AML-193 (cell line): ENCODE measurements around the gene STOM.

Experiments used
- DNase-seq, 2 experiments: peaks; one replicate each; lab custom pipeline; 2025; lab: John Stamatoyannopoulos, UW

The STOM gene

DNA sequence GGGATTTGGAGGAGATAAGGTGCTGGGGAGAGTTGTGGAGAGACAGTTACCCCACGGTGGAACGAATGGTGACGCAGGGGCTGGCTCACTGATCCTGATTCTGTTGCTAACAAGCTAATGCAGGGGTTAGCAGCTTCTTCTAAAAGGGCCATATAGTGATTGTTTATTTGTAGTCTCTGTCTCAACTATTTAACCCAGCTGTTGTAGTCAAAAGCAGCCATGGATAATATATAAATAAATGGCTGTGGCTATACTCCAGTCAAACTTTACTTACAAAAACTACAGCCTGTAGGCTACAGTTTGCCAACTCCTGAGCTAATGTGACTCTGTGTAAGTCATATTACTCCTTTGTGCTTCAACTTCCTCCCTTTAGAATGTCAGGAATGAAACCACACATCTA lies 21.8 kb downstream of the STOM start:
- DNase-seq, result no peak

DNA sequence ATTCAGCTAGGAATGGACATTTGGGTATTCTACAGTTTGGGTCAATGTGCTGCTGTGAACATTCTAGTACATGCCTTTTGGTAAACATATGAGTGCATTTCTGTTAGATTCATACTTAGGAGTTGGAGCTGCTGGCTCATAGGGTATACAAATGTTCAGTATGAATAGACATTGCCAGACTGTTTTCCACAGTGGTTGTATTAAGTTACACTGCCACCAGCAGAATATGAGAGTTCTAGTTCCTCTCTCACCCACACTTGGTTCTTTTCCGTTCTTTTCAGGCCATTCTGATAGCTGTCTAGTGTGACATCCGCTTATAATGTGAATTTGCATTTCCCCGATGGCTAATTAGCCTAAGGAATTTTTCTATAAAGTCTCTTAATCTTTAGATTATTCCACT lies 25.0 kb downstream of the STOM start:
- DNase-seq, result no peak

DNA sequence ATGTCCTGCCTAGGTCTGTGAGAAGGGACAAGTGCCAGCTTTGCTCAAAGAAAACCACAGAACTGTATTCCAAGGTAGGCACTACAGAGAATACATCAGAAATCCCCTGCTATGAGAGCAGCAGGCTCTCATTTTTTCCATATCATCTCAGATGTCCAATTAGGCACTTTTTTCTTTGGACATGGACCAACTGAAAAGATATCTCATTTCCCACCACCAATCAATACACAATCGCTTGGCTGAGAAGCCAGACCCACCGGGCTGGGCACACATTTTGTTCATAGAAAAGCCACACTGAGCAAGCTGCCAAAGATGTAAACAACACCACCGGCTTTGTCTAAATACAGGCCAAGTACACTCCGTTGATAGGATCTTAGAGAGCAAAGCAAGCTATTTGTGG lies 25.9 kb downstream of the STOM start:
- DNase-seq, result no peak

DNA sequence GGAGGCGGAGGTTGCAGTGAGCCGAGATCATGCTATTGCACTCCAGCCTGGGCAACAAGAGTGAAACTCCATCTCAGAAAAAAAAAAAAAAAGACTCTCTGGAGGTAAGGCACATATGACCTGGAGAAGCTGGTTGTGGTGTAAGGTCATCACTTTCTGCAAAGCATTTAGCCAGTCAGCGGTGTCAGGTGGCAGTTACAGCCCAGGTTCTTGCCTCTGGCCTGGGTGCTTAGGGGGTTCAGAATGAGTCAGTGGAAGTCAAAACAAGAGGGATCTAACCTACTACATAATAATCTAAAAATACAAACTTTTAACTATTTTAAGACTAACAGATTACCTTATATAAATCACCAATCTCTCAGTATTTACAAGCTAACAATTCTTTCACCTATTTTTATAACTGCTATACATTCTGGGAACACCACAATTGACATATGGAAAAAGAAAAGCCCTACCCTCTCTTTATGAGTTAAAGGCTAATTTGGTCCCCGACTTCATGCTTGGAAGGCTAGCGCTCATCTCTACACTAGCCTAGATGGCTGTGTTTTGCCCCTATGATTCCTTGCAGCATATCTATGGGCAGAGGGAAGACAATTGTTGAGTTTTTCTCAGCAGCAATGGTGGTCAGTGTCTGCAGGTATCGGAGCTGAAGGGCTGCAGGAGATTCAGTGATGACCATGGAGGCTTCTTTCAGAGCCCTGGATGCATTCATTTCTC lies 29.2 kb downstream of the STOM start:
- DNase-seq, result no peak

DNA sequence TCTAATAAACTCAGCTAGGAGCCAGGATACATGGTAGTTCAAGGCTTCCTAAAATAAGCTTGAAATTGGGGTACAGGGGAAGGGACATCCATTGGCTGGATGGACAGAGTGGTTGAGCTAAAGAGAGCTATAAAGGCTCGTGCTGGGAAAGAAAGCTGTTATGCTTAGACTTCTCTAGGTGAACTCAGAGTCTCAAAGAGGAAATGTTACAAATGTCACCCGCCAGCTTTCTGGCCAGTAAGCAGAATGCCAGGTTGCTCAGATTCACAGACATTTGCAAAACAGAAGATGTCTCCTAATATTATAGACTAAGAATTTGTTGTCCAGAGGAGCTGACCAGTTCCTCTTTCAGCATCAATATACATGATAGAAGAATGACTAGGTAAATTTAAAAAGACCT lies 30.6 kb downstream of the STOM start:
- DNase-seq, result no peak

DNA sequence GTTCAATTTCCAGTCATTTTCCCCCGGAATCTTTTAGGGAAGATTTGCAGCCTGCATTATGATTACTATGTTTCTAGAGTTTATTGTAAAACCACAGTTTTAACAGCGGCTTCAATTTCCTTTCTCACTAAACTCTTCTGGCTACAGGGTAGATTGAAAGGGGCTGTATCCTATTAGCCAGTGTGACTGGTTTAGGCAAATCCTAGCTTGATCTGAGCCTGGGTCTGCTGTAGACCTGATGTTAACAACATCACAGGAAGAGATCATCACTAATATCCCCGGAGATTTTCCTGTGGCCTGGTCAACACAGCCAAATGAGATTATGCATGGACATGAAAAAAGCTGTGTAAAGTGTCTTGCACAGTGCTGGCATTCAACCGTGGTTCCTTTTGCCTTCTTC lies 33.4 kb downstream of the STOM start:
- DNase-seq, result no peak

DNA sequence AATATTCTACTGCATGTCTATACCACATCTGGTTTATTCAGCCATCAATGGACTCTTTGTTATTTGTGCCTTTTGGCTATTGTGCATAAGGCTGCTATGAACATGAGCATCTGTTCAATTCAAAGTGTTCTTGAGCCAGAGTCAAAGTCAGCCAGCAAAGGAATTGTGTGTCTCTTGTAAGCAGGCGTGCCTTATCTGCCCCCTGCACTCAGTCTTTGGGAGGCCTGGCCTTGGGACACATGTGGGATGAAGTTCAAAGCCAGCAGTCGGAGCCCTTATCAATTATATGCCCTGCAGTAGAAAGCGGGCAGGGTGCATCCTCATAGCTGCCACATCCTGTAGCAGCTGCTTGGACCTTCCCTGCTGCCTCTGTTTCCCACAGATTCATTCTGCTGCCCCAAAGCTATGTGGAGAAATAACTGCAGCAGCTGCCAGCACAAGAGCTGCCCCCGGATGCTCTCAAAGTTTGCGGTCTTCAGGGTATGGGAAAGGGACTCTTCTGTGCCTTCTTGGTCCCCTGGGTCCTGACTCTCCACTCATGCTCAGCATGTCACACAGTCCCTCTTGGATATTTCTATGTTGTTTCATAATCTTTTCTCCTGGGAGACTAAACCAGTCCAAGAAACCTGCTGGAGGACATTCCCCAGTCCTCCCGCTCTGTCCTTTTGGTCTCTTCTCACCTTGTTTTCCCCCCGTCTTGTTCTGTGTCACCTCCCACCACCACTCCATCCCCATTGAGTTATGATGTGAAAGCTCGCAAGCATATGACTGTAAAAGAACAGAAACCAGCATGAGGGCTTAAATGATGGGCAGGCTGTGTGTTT lies 35.9 kb downstream of the STOM start:
- no peak for DNase-seq

DNA sequence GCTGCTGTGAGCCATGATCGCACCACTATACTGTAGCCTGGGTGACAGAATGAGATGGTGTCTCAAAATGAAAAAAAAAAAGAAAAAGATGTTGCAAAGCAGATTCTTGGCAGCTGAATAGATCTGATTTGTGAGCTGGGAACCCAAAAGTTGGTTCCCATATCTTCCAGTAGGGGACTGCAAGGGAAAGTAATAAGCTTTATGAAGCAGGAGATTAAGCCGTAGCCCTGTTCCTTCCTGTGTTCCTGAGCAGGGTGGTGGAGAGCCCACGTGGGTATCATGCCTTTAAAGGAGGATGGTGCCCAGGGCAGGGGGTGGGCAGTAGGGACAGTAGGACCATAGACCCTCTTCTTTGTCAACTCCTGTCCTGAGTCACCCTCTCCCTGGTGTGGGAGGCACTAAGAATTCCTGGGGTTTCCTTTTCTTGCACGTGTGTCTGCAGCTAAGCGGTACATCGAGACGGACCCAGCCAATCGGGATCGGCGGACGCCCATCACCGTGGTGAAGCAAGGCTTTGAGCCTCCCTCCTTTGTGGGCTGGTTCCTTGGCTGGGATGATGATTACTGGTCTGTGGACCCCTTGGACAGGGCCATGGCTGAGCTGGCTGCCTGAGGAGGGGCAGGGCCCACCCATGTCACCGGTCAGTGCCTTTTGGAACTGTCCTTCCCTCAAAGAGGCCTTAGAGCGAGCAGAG lies 37.9 kb downstream of the STOM start:
- no peak for DNase-seq

DNA sequence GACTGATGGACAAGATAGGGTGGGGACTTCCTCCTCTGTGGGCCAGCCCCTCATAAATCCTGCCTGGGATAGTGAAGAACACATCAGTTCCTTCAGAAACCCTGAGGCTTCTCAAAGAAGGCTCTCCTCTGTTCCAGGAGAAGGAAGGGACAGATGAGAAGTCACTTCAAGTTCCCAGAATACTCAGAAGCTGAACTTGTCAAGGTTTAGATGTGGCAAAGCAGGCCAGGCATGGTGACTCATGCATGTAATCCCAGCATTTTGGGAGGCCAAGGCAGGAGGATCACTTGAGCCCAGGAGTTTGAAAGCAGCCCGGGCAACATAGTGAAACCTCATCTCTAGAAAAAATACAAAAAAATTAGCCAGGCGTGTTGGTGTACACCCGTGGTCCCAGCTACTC lies 38.5 kb downstream of the STOM start:
- DNase-seq, result no peak

DNA sequence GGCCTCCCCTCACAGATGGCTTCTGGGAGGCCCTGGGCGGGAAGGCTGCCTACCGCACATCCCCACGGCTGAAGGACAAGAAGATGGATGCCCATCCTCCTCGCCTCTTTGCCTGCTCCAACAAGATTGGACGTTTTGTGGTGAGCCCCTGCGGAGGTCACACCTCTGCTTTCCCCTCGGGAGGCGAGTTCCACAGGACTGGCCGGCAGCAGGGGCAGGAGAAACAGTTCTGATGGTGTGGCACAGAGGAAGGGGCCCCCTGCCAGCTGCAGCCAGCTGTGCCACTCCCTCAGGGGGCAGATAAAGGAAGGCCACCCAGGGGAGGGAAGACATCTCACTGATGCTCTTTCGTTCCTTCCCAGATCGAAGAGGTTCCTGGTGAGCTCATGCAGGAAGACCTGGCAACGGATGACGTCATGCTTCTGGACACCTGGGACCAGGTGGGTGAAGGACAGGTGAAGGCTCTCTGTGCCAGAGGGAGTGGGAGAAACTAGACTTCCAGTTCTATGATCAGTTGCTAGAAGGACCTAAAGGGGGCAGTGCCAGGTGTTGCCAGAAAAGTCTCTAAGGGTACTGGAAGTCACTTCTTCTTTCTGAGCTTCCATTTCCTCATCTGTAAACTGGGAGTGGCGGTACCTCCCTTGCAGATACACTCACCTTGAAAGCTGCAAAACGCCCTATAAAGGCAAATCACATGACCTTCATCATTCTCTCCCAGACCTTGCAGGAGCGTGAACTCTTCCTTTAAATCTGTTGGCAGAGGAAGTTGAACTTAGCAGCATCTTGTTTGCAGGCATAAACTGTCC lies 41.0 kb downstream of the STOM start:
- DNase-seq, result no peak

DNA sequence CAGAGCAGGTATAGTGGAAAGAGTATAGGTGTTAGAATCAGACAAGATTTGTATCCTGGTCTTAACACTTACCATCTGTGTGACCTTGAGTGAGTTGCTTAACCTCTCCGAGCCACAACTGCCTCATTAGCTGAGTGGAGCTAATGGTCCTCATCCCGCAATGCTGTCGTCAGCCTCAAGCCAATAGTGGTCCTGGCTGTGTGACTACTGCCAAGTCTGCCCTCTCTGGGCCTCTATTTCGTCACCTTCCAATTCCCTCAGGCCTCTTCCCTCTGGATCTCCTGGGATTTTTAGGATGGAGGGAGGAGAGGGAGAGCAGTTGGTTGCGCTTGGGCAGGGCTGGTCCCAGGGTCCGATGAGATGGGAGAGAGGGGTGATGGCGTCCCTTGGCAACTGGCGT lies 41.6 kb downstream of the STOM start:
- DNase-seq, result no peak

DNA sequence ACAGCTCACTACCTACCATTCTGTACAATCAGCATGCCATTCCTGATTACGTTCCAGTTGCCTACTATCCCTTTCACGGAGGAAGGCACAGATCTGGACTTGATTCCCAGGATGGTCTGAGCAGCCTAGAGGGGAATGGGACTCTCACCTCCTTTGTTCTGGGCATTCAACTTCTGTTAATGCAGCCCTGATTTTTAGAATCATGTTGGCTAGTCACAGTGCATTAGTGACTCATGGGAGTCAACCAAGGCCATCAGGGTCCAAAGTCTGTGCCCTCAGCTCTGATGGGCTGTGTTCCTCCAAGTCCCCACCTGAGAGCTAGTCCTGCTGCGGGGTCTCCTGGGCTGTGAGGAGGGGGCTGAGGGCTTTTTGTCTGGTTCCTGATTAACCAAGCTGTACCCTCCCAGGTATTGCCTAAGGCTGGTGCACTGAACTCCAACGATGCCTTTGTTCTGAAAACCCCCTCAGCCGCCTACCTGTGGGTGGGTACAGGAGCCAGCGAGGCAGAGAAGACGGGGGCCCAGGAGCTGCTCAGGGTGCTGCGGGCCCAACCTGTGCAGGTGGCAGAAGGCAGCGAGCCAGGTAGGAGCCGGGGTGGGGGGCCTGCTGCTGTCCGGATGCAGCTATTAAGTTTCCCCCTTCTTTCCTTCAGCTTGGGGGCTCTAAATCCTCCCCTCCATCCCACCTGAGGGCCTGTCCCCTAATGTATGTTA lies 43.0 kb downstream of the STOM start:
- no peak for DNase-seq

DNA sequence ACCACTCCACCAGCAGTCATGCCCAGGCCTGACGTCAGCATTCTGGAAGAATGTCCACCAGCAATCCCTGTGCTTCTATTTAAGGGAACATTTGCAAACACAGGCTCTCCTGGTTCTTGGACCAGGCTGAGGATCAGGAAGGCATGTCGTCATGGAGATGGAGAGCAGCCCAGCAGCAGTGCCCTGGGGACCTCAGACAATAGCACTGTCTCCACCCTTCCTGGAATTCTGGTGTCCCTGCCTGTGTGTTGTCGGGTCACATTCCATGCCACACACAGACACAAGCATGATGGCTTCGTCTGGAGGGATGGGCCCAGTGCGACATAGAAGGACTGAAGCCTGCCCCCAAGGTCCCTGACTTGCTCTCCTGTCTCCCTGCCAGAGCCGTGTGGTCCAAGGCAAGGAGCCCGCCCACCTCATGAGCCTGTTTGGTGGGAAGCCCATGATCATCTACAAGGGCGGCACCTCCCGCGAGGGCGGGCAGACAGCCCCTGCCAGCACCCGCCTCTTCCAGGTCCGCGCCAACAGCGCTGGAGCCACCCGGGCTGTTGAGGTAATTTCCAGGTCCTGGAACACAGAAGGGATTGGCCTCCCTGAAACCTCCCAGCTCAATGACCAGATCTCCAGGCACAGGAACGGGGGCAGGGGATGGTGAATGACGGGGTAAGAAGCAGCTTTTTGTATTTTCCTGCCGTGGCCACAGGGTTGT lies 43.8 kb downstream of the STOM start:
- no peak for DNase-seq

DNA sequence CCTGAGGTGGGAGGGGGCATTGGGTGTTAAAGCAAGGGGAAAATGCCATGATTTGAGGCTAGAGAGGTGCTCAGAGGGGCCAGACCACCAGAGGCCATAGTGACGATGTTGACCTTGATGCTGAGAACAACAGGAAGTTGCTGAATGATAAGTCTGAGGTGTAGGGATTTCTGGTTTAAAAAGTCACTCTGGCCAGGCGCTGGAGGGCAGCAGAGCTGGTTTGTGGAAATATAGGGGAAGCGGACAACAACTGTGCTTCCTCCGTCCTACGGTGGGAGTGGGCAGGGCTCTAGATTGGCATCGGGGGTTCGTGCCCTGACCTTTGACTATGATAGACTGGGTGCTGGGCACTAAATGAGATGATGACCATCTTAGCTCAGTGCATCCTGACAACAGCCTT lies 44.7 kb downstream of the STOM start:
- DNase-seq, result no peak

DNA sequence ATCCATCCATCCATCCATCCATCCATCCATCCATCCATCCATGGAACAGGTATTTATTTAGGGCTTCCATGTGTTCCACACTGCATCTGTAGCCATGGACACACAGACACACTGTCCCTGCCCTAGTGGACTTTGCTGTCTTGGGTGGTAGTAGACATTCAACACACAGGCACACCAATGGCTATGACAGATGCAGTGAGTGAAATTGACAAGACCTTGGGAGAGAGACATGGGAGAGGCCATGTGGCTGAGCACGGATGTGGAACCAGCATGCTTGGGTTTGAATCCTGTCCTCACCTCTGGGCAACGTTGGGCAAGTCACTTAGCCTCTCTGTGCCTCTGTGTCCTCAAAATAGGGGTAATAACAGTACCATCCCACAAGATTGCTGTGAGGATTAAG lies 45.3 kb downstream of the STOM start:
- no peak for DNase-seq

DNA sequence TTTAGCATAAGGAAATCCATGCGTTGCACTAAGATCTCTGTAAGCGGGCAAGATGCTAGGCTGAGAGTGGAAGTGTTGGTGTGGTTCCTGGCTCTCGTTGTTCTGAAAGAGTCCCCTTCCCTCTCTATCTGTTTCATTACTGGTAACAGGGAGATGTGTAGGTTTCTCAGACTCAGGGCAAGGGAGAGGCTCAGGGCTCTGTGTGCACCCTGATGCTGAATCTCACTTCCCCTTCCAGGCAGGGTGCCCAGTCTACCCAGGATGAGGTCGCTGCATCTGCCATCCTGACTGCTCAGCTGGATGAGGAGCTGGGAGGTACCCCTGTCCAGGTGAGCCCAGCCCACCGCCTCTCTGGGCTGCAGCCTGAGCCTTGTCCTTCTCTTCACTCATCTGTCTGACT lies 45.7 kb downstream of the STOM start:
- DNase-seq, result no peak

DNA sequence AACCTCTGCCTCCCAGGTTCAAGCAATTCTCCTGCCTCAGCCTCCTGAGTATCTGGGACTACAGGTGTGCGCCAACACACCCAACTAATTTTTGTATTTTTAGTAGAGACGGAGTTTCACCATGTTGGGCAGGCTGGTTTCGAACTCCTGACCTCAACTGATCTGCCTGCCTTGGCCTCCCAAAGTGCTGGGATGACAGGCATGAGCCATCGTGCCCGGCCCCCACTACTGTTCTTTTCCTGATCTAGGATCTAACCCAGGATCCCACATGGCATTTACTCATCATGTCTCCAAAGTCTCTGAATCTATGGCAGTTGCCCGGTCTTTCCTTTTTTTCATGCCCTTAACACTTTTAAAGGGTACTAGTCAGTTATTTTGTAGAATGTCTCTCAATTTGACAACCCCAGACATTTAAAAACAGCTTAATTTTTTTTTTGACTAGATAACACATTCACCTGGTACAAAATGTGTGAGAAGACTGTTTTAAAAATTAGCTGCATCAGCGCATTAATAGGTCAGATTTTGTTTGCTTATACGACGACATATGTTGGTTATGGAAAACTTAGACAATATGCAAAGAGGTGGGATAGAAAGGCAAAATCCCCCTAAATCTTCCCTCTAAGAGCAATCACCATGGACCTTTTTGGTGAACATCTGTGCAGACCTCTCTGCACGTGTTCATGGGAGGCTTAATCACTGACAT lies 46.5 kb downstream of the STOM start:
- no peak for DNase-seq

DNA sequence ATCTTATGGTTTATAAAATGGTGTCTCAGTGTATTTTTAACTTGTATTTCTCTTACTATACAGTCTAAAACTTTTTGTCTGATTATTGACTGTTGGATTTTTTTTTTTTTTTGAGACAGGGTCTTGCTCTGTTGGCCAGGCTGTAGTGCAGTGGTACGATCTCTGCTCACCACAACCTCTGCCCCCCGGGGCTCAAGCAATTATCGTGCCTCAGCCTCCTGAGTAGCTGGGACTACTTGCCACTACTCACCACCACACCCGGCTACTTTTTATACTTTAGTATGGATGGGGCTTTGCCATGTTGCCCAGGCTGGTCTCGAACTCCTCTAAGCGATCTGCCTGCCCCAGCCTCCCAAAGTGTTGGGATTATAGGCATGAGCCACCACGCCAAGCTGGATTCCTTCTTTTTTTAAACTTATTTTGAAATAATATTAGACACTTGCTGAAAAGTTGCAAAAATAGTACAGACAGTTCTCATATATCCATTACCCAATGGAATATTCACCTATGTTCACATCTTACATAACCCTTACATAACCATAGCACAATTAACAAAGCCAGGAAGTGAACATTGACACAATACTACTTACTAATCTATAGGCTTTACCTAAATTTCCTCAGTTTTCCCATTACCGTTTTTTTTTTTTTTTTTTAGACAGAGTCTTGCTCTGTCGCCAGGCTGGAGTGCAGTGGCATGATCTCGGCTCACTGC lies 47.2 kb downstream of the STOM start:
- peak; percentile 61 to 72 for DNase-seq

DNA sequence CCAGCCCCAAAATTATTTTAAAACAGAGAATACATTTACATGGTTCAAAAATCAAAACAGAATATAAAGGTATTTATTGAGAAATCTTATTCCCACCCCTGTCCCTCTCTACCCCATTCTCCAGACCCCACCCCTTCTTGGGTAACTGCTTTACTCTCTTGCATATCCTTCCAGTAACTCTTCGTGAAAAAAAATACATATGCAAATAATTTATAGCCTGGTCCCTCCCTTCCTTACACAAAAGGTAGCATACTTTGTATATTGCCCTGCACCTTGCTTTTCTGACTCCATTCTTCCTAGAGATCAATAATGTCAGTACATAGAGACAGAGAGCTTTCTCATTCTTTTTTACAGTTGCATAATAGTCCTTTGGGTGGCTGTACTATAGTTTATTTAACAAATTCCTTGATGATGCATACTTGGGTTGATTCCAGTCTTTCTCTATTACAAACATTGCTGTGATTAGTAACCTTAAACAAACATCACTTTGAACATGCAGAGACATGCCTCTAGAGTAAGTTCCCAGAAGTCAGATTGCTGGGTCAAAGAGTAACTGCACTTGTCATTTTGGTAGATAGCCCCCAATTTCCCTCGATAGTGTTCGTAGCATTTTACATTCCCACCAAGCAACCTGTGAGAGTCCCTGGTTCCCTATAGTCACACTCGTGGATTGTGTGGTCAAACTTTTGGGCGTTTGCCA lies 47.9 kb downstream of the STOM start:
- peak in 1 of 2 experiments; percentile 7 for DNase-seq
